ENCODE results near the gene SMIM5. TPM values are rescaled to one million over a fixed set of nuclear protein-coding genes. Genes with fewer than 3 reads are reported as not detected.
A peak's percentile ranks its signal among the peaks of the same experiment; 100 is the strongest.

SMIM5 gene
- total RNA-seq, 4 donors from 2014 or later, result 0.22 TPM; not detected in 3

GRCh38 chr17:75650874-75651273 lies 17.6 kb downstream of the SMIM5 start:
- H3K27me3 ChIP-seq, result no peaks in the 10 kb centered on the region
- TF ChIP-seq CTCF (IDR thresholded peaks at IDR 0.05 in 4 of 5, conservative IDR thresholded peaks at IDR 0.05 in 1 of 5) (no peak), POLR2A (IDR thresholded peaks at IDR 0.05) (no peak)
- H3K4me3 ChIP-seq, result no peak overlapping the region
- no peak overlapping the region for H3K27ac ChIP-seq
- H3K4me1 ChIP-seq, result no peaks in the 10 kb centered on the region
- peaks cover 0 to 44% of the 10 kb centered on the region in 2 donors for H3K36me3 ChIP-seq
- in situ Hi-C loops (cut with MboI; ENCODE audit: low sequenced_read_pairs in 4 of 4) (no loop called here), intact Hi-C loops (cut with DNase I; ENCODE audit: low total_unique reads) (no loop called here)
- no peaks in the 10 kb centered on the region for H3K9me3 ChIP-seq
- DNase-seq, result no peak
- no peak for ATAC-seq

GRCh38 chr17:75652341-75652740 lies 19.1 kb downstream of the SMIM5 start:
- H3K36me3 ChIP-seq, result peaks cover 0 to 56% of the 10 kb centered on the region in 2 donors
- no peak overlapping the region for H3K4me3 ChIP-seq
- intact Hi-C loops (cut with DNase I; ENCODE audit: low total_unique reads), result no loop called here
- DNase-seq, result no peak
- H3K27me3 ChIP-seq, result no peaks in the 10 kb centered on the region
- TF ChIP-seq CTCF (IDR thresholded peaks at IDR 0.05 in 4 of 5, conservative IDR thresholded peaks at IDR 0.05 in 1 of 5) (no peak), POLR2A (IDR thresholded peaks at IDR 0.05) (no peak)
- in situ Hi-C loops (cut with MboI; ENCODE audit: low sequenced_read_pairs in 4 of 4), result no loop called here
- no peak overlapping the region for H3K27ac ChIP-seq
- ATAC-seq, result no peak
- no peaks in the 10 kb centered on the region for H3K9me3 ChIP-seq
- H3K4me1 ChIP-seq, result no peaks in the 10 kb centered on the region

GRCh38 chr17:75652934-75653549 lies 19.8 kb downstream of the SMIM5 start:
- H3K9me3 ChIP-seq, result no peaks in the 10 kb centered on the region
- TF ChIP-seq CTCF (IDR thresholded peaks at IDR 0.05 in 4 of 5, conservative IDR thresholded peaks at IDR 0.05 in 1 of 5), result peak; percentile 15 to 62 (median 33)
- no peak for TF ChIP-seq POLR2A (IDR thresholded peaks at IDR 0.05)
- no peaks in the 10 kb centered on the region for H3K27me3 ChIP-seq
- in situ Hi-C loops (cut with MboI; ENCODE audit: low sequenced_read_pairs in 4 of 4) (no loop called here), intact Hi-C loops (cut with DNase I; ENCODE audit: low total_unique reads) (no loop called here)
- DNase-seq (no peak), ATAC-seq (no peak)
- H3K4me1 ChIP-seq, result no peaks in the 10 kb centered on the region
- no peak overlapping the region for H3K27ac ChIP-seq
- H3K4me3 ChIP-seq, result no peak overlapping the region
- H3K36me3 ChIP-seq, result peaks cover 0 to 63% of the 10 kb centered on the region in 2 donors

GRCh38 chr17:75654176-75654575 lies 20.9 kb downstream of the SMIM5 start:
- Histone ChIP-seq H3K4me1 (no peaks in the 10 kb centered on the region), H3K27me3 (no peaks in the 10 kb centered on the region), H3K4me3 (no peak overlapping the region), H3K36me3 (peaks cover 0 to 60% of the 10 kb centered on the region in 2 donors), H3K9me3 (no peaks in the 10 kb centered on the region), H3K27ac (no peak overlapping the region)
- DNase-seq (no peak), ATAC-seq (peak in 1 of 2 donors; percentile 66)
- in situ Hi-C loops (cut with MboI; ENCODE audit: low sequenced_read_pairs in 4 of 4) (no loop called here), intact Hi-C loops (cut with DNase I; ENCODE audit: low total_unique reads) (no loop called here)
- TF ChIP-seq CTCF (IDR thresholded peaks at IDR 0.05 in 4 of 5, conservative IDR thresholded peaks at IDR 0.05 in 1 of 5) (no peak), POLR2A (IDR thresholded peaks at IDR 0.05) (no peak)

GRCh38 chr17:75658237-75658636 lies 25.0 kb downstream of the SMIM5 start:
- no peaks in the 10 kb centered on the region for H3K9me3 ChIP-seq
- H3K27me3 ChIP-seq, result no peaks in the 10 kb centered on the region
- DNase-seq, result no peak
- in situ Hi-C loops (cut with MboI; ENCODE audit: low sequenced_read_pairs in 4 of 4) (no loop called here), intact Hi-C loops (cut with DNase I; ENCODE audit: low total_unique reads) (no loop called here)
- H3K4me1 ChIP-seq, result no peaks in the 10 kb centered on the region
- peaks cover 0 to 62% of the 10 kb centered on the region in 2 donors for H3K36me3 ChIP-seq
- TF ChIP-seq CTCF (IDR thresholded peaks at IDR 0.05 in 4 of 5, conservative IDR thresholded peaks at IDR 0.05 in 1 of 5), result no peak
- no peak for TF ChIP-seq POLR2A (IDR thresholded peaks at IDR 0.05)
- no peak for ATAC-seq
- no peak overlapping the region for H3K27ac ChIP-seq
- no peak overlapping the region for H3K4me3 ChIP-seq

Measured in gastrocnemius medialis (tissue), 4 donors.